Activated CD4-positive, alpha-beta memory T cell treated with anti-CD3 and anti-CD28 coated beads, Interleukin-2, amount 10 ng/mL, durations not matched to agents 7 days and 5 days (primary cell): ENCODE results near the gene NQO2. TPM values are rescaled to one million over a fixed set of nuclear protein-coding genes. Genes with fewer than 3 reads are reported as not detected.
"Not testable (repeated sequence)": the region's sequence is repeated elsewhere in the genome, so short reads cannot be mapped to it uniquely, and the experiment has no call there.

Experiments used
- CTCF ChIA-PET: fragments of 350-600 bp; sonication (Branson Sonifier 250); formaldehyde crosslinking; loops from one replicate; lab custom pipeline; 2021; ENCODE audit warnings: antibody characterized with exemption, inconsistent platforms; lab: Charles Lee
- POLR2A ChIA-PET: fragments of 350-600 bp; sonication (Branson Sonifier 250); formaldehyde crosslinking; loops from one replicate; lab custom pipeline; 2021; ENCODE audit warnings: antibody characterized with exemption; lab: Charles Lee
- DNase-seq: peaks from one replicate; pipeline ENCODE4 v3.0.0-alpha.2; 2020
- H3K27ac Mint-ChIP-seq: one replicate; pipeline ENCODE4 v1.8.0; 2021; ENCODE audit warnings: mild to moderate bottlenecking, mixed read lengths
- H3K27me3 Mint-ChIP-seq: one replicate; pipeline ENCODE4 v1.8.0; 2021; ENCODE audit warnings: mixed read lengths
- H3K36me3 Mint-ChIP-seq: one replicate; pipeline ENCODE4 v1.8.0; 2021; ENCODE audit warnings: low read depth, mixed read lengths
- H3K4me1 Mint-ChIP-seq: one replicate; pipeline ENCODE4 v1.8.0; 2021; ENCODE audit warnings: mixed read lengths
- H3K4me3 Mint-ChIP-seq: one replicate; pipeline ENCODE4 v1.8.0; 2021; ENCODE audit warnings: mild to moderate bottlenecking, mixed read lengths
- H3K9me3 Mint-ChIP-seq: one replicate; pipeline ENCODE4 v1.8.0; 2021; ENCODE audit warnings: mixed read lengths
- total RNA-seq, 2 experiments: library from RNA; stranded (reverse); gene quantifications; one replicate each; pipeline ENCODE4 v1.2.3, GENCODE V29; 2021

NQO2 gene
- total RNA-seq, 2 experiments from 2014 or later, result 37.7 to 38.4 TPM

DNA sequence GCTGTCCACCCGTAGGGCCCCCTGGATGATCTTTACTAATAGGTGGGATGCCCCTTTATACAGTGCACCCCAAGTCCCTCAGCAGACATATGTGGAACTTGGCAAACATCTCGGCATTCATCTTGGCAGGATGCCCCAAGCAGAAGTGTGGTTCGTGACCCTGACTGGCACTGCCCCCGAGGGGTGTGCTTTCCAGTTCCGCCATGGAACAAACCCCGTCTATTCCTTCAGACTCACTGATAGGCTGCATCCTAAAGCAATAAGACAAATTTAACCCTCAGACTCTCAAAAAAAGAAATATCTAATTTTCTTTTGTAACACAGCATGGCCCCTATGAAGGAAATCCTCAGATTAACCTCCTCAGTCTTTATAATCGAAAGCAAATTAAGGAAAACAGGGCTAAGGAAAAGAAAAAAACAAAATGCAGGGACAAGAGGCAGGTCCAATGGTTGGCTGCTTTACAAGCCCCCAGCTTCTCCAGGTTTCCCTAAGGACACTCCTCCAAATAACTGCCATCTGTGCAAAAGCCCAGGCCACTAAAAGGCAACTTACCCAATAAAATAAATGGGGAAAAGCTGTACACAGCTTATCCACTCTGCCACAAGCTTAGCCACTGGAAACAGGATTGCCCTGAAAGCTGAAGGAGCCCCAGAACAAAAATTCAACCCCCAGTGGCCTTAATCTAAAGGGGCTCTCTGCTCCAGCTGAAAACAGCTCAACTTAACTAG lies 38.1 kb downstream of the NQO2 start:
- Mint-ChIP-seq H3K9me3 (peaks cover 3% of the 10 kb centered on the region), H3K27me3 (peaks cover 22% of the 10 kb centered on the region), H3K27ac (no peak overlapping the region), H3K4me3 (no peak overlapping the region), H3K4me1 (no peaks in the 10 kb centered on the region), H3K36me3 (peaks cover 3% of the 10 kb centered on the region)
- ChIA-PET CTCF (interaction anchor here (0.8 to 2.1 kb wide), 6 partner anchors 11 to 86 kb away, joined by 3 to 8 read pairs (median 6); partner anchors contain the start of gene RIPK1), POLR2A (interaction anchor here (0.9 to 2.9 kb wide), 6 partner anchors 9 to 38 kb away, joined by 3 to 15 read pairs (median 4); partner anchors contain the start of gene NQO2)
- DNase-seq, result no peak

DNA sequence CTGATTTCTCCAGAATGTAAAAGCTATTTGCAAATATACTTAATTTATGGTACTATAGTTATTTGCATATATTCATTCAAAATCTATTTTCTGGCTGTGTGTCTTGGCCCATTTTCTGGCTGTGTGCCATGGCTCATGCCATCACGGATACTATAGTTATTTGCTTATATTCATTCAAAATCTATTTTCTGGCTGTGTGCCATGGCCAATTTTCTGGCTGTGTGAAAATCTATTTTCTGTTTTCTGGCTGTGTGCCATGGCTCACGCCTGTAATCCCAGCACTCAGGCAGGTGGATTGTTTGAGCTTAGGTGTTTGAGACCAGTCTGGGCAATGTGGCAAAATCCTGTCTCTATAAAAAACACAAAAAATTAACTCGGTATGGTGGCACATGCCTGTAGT lies 39.7 kb downstream of the NQO2 start:
- Mint-ChIP-seq H3K27ac (no peak overlapping the region), H3K4me1 (no peaks in the 10 kb centered on the region), H3K4me3 (no peak overlapping the region), H3K36me3 (peaks cover 3% of the 10 kb centered on the region), H3K9me3 (peaks cover 3% of the 10 kb centered on the region), H3K27me3 (peaks cover 22% of the 10 kb centered on the region)
- ChIA-PET POLR2A (interaction anchor here (1.0 to 2.9 kb wide), 5 partner anchors 14 to 40 kb away, joined by 3 to 15 read pairs (median 5); partner anchors contain the start of gene NQO2), CTCF (interaction anchor here (0.6 to 2.1 kb wide), 8 partner anchors 10 to 87 kb away, joined by 3 to 8 read pairs (median 5); no protein-coding TSS in a partner anchor)
- DNase-seq, result no peak

DNA sequence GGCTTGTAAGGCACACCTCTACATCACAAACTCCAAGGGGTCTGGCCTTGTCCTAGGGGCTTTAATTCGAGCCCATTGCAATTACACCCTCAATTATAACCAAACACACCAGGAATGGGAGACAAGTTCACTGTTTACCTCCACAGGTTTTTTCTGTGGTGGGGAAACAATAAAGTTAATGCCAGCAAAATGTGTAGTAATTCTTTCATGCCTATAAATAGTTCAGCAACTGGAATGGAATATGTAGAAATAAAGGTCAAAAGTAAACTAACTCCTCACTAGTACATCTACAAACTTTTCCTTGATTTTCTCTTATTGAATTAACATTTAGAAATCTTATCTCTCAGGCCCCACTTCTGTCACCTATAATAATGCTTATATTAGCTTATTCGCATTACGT lies 41.5 kb downstream of the NQO2 start:
- H3K9me3 Mint-ChIP-seq, result no peaks in the 10 kb centered on the region
- CTCF ChIA-PET, result interaction anchor here (1.1 kb wide), 1 partner anchor 20 kb away, joined by 3 read pairs; no protein-coding TSS in a partner anchor
- no peaks in the 10 kb centered on the region for H3K36me3 Mint-ChIP-seq
- POLR2A ChIA-PET, result no interaction called here
- no peak overlapping the region for H3K4me3 Mint-ChIP-seq
- no peak overlapping the region for H3K27ac Mint-ChIP-seq
- peaks cover 22% of the 10 kb centered on the region for H3K27me3 Mint-ChIP-seq
- DNase-seq, result no peak
- H3K4me1 Mint-ChIP-seq, result peaks cover 2% of the 10 kb centered on the region

DNA sequence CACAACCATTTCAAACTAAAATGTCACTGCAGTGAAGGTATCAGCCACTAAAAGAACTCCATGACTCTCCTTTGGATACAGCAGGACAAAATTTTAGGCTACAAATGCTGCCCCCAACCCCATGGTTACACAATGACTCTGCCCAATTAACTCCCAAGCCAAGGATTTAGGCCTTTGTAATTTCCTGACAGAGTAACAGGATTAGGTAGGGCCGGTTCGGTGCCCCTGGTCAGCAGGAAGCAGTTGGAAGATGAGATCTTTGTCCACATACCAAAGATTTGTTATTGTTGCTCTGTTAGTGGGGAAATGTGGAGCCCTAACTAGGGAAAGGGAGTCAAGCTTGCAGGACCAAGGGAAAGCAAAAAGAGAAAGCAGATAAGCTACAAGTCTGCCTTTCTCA lies 41.9 kb downstream of the NQO2 start:
- DNase-seq, result no peak
- H3K27me3 Mint-ChIP-seq, result peaks cover 18% of the 10 kb centered on the region

DNA sequence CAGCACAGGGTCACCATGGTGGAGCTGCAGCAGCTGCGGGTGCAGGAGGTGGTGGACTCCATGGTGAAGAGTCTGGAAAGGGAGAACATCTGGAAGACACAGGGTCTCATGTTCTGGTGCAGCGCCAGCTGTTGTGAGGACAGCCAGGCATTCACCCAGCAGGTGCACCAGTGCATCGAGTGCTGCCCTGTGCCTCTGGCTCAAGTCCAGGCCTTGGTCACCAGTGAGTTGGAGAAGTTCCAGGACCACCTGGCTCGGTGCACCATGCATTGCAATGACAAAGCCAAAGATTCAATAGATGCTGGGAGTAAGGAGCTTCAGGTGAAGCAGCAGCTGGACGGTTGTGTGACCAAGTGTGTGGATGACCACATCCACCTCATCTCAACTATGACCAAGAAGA lies 45.7 kb downstream of the NQO2 start:
- ChIA-PET POLR2A (no interaction called here), CTCF (interaction anchor here (0.6 to 1.3 kb wide), 3 partner anchors 10 to 167 kb away, joined by 3 to 5 read pairs (median 4); no protein-coding TSS in a partner anchor)
- Mint-ChIP-seq H3K36me3 (no peaks in the 10 kb centered on the region), H3K27me3 (peaks cover 20% of the 10 kb centered on the region), H3K4me1 (peaks cover 2% of the 10 kb centered on the region), H3K4me3 (no peak overlapping the region), H3K9me3 (no peaks in the 10 kb centered on the region), H3K27ac (no peak overlapping the region)
- DNase-seq, result no peak

More for the DNA sequence above, 41.9 kb downstream of the NQO2 start:
- no peak overlapping the region for H3K4me3 Mint-ChIP-seq
- H3K36me3 Mint-ChIP-seq, result no peaks in the 10 kb centered on the region
- CTCF ChIA-PET, result interaction anchor here (1.1 kb wide), 1 partner anchor 21 kb away, joined by 3 read pairs; no protein-coding TSS in a partner anchor
- H3K9me3 Mint-ChIP-seq, result no peaks in the 10 kb centered on the region
- no peak overlapping the region for H3K27ac Mint-ChIP-seq
- H3K4me1 Mint-ChIP-seq, result peaks cover 2% of the 10 kb centered on the region
- POLR2A ChIA-PET, result interaction anchor here (0.8 kb wide), 1 partner anchor 14 kb away, joined by 3 read pairs; no protein-coding TSS in a partner anchor

DNA sequence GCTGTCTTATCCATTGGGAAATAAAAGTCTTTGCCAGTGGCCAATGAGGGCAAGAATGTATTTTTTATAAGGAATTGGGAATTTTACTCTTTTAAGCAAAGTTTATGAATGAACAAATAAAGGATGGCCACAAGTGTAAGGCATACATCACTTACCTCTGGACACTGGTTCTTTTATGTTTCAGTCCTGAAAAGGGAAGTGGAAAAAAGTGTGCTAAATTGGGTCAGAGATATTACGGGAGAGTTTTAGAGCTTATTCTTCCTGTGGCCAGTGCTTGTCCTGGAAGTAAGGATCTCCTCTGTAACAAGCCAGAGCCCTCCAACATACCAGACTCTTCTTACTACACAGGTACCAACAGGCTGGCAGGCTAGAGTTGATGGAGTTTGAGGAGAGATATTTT lies 46.1 kb downstream of the NQO2 start:
- Mint-ChIP-seq H3K4me1 (peaks cover 2% of the 10 kb centered on the region), H3K4me3 (no peak overlapping the region), H3K27ac (no peak overlapping the region), H3K9me3 (no peaks in the 10 kb centered on the region), H3K27me3 (peaks cover 20% of the 10 kb centered on the region), H3K36me3 (no peaks in the 10 kb centered on the region)
- ChIA-PET POLR2A (no interaction called here), CTCF (interaction anchor here (0.6 to 0.7 kb wide), 2 partner anchors 11 to 167 kb away, joined by 3 to 4 read pairs; no protein-coding TSS in a partner anchor)
- no peak for DNase-seq

DNA sequence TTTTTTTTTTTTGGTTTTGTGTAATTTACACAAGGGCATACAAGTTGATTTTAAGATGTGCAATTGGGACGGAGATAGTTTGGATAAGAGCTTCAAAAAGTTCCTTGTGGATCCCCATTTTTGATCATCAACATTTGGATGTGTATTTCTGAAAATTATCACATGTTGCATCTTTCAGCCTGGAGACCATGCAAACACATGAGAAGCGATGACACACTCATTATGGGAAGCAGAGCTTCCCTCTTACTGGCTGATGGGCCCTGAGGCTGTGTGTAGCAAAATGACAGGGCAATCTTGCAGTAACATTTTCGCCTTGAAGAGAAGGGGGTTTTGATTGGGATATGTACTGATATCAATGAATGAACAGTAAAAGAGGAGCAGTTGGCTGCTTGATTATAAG lies 46.6 kb downstream of the NQO2 start:
- Mint-ChIP-seq H3K36me3 (no peaks in the 10 kb centered on the region), H3K4me3 (no peak overlapping the region), H3K27ac (no peak overlapping the region), H3K27me3 (peaks cover 20% of the 10 kb centered on the region), H3K4me1 (peaks cover 2% of the 10 kb centered on the region), H3K9me3 (no peaks in the 10 kb centered on the region)
- DNase-seq, result no peak
- ChIA-PET CTCF (interaction anchor here (0.6 to 0.7 kb wide), 2 partner anchors 11 to 168 kb away, joined by 3 to 4 read pairs; no protein-coding TSS in a partner anchor), POLR2A (no interaction called here)

DNA sequence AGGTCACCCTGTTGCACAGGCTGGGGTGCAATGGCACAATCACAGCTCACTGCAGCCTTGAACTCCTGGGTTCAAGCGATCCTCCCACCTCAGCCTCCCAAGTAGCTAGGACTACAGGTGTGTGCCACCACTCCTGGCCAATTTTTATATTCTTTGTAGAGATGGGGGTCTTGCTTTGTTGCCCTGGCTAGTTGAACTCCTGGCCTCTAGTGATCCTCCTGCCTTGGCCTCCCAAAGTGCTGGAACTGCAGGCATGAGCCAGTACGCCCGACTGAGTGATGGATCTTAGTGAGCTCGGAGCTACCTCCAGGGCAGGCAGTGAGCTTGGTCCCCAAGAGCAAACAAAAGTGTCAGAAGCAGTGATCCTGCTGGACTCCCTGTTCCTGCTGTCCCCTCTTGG lies 48.3 kb downstream of the NQO2 start:
- CTCF ChIA-PET, result interaction anchor here (1.1 kb wide), 1 partner anchor 206 kb away, joined by 5 read pairs; the partner anchor contains the start of gene SERPINB1

DNA sequence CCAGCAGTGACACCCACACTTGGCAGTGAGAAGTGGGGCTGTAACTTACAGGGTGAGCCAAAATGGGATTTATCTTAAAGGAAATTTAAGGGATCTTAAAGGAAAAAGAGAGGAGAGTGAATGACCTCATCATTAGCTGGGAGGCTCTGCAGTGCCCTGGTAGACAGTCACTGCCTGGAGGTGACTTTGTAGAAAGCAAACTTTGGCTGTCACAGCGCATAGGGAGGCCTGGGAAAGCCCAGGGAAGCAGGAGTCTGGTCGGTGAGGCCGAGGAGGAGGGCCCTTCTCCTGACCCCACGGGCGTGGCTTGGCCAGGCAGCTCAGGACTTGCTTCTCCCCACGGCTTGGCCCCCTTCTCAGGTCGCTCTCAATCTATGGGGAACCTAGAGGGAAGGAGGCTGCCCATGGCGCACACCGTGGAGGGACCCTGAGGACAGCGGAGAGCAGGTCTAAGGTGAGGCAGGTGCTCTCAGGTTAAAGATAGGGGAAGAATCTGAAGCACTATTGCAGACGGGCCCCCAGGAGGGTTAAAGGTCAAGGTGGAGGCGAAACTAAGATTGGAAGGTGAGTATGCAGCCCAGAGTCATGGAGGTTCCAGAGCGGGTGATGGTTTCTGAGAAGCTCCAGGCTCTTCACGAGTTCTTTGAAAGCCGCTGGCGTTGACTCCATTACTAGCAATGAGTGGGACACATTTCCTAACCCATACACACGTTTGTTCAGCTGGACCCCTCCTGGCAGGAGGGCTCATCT lies 53.0 kb downstream of the NQO2 start:
- Mint-ChIP-seq H3K27ac (peak overlapping the region; percentile 51), H3K4me1 (peaks cover 33% of the 10 kb centered on the region), H3K4me3 (peak overlapping the region; percentile 72), H3K27me3 (peaks cover 15% of the 10 kb centered on the region), H3K9me3 (no peaks in the 10 kb centered on the region), H3K36me3 (no peaks in the 10 kb centered on the region)
- no peak for DNase-seq
- ChIA-PET POLR2A (interaction anchor here (1.0 to 3.1 kb wide), 15 partner anchors 8 to 206 kb away, joined by 3 to 32 read pairs (median 6); partner anchors contain the start of genes NQO2 and RIPK1), CTCF (interaction anchor here (0.5 to 2.7 kb wide), 9 partner anchors 11 to 261 kb away, joined by 3 to 26 read pairs (median 6); partner anchors contain the start of gene NQO2)

More for the DNA sequence above, 48.3 kb downstream of the NQO2 start:
- POLR2A ChIA-PET, H3K4me3 Mint-ChIP-seq, H3K36me3 Mint-ChIP-seq, H3K9me3 Mint-ChIP-seq, H3K27ac Mint-ChIP-seq, DNase-seq: not testable (repeated sequence)
- peaks cover 11% of the 10 kb centered on the region for H3K4me1 Mint-ChIP-seq
- H3K27me3 Mint-ChIP-seq, result peaks cover 20% of the 10 kb centered on the region

DNA sequence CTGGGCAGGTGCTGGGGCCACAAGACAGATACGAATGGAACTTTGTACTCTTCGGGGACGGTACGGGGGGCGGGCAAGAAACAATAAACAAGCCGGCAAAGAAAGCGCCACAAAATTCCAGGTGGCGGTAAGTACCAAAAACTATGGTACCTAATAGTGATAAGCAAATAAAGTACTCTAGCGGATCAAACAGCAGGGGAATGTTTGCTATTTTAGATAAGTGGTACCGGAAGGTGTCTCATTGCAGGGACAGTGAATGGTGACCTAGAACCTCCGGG lies 53.5 kb downstream of the NQO2 start:
- Mint-ChIP-seq H3K36me3 (no peaks in the 10 kb centered on the region), H3K27me3 (peaks cover 19% of the 10 kb centered on the region), H3K4me3 (peak overlapping the region; percentile 72), H3K9me3 (no peaks in the 10 kb centered on the region), H3K4me1 (peaks cover 33% of the 10 kb centered on the region), H3K27ac (peak overlapping the region; percentile 51)
- ChIA-PET POLR2A (interaction anchor here (1.0 to 3.1 kb wide), 19 partner anchors 8 to 207 kb away, joined by 3 to 32 read pairs (median 5); partner anchors contain the start of genes NQO2 and RIPK1), CTCF (interaction anchor here (0.5 to 2.7 kb wide), 13 partner anchors 11 to 211 kb away, joined by 3 to 26 read pairs (median 7); partner anchors contain the start of gene NQO2)
- no peak for DNase-seq

DNA sequence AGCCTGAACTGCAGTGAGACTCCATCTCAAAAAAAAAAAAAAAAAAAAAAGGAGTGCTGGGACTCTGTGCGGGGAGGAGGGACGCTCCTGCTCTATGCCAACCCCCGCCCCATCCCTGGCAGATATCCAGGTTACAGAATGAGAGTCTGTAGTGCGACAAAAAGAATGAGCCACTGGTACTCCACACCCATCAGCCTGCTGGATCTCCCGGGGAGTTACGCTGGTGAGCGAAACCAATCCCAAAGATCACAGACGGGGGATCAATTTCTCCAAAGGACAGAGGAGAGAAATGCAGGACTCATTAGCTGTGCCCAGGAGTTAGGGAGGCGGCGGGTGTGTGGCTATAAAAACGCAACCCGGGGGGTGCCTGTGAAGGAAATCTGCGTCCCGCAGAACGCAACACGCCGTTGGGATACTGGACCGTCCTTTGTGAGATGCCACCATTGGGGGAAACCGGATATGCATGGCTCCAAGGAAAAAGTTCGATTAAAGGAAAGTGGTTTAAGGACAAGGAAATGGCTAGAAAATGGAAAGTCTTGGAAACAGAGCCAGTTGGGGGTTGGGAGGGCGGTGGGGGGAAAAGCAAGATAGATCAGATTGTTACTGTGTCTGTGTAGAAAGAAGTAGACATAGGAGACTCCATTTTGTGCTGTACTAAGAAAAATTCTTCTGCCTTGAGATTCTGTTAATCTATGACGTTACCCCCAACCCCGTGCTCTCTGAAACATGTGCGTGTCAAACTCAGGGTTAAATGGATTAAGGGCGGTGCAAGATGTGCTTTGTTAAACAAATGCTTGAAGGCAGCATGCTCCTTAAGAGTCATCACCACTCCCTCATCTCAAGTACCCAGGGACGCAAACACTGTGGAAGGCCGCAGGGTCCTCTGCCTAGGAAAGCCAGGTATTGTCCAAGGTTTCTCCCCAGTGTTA lies 54.8 kb downstream of the NQO2 start:
- not testable (repeated sequence) for H3K9me3 Mint-ChIP-seq, DNase-seq, H3K27ac Mint-ChIP-seq, H3K36me3 Mint-ChIP-seq
- peak overlapping the region; percentile 72 for H3K4me3 Mint-ChIP-seq
- peaks cover 13% of the 10 kb centered on the region for H3K27me3 Mint-ChIP-seq
- H3K4me1 Mint-ChIP-seq, result peaks cover 45% of the 10 kb centered on the region
- CTCF ChIA-PET, result interaction anchor here (0.7 to 2.7 kb wide), 11 partner anchors 9 to 212 kb away, joined by 3 to 26 read pairs (median 7); partner anchors contain the start of gene NQO2
- POLR2A ChIA-PET, result interaction anchor here (1.0 to 3.1 kb wide), 16 partner anchors 7 to 208 kb away, joined by 3 to 32 read pairs (median 6); partner anchors contain the start of genes NQO2 and RIPK1
